Neural progenitor cell (in vitro differentiated cells): ENCODE measurements around the gene ANKRD18B. TPM values are rescaled to one million over a fixed set of nuclear protein-coding genes. Genes with fewer than 3 reads are reported as not detected.
"Not testable (repeated sequence)": the region's sequence is repeated elsewhere in the genome, so short reads cannot be mapped to it uniquely, and the experiment has no call there.

Source experiments
- DNase-seq: peaks from one replicate; pipeline ENCODE4 v3.0.0-alpha.2; 2016; ENCODE audit warnings: low spot score
- H2AFZ ChIP-seq: fragments of 200-600 bp; sonication (generic); replicated peaks from 2 replicates; pipeline ENCODE4 v1.6.1; 2016; ENCODE audit warnings: antibody characterized with exemption
- H3F3A ChIP-seq: fragments of 200-600 bp; sonication (generic); 2 replicates; pipeline ENCODE4 v1.6.1; 2016; ENCODE audit warnings: antibody characterized with exemption, low read depth
- H3K27ac ChIP-seq: fragments of 200-600 bp; sonication (generic); 2 replicates; pipeline ENCODE4 v1.5.1; 2016; ENCODE audit warnings: mild to moderate bottlenecking
- H3K27me3 ChIP-seq: fragments of 200-600 bp; sonication (generic); 2 replicates; pipeline ENCODE4 v1.6.1; 2016; ENCODE audit warnings: mild to moderate bottlenecking, moderate library complexity
- H3K36me3 ChIP-seq: fragments of 200-600 bp; sonication (generic); 2 replicates; pipeline ENCODE4 v1.5.1; 2016
- H3K4me1 ChIP-seq: fragments of 200-600 bp; sonication (generic); 2 replicates; pipeline ENCODE4 v1.6.1; 2016; ENCODE audit warnings: mixed run types
- H3K4me2 ChIP-seq: fragments of 200-600 bp; sonication (generic); 2 replicates; pipeline ENCODE4 v1.6.1; 2016
- H3K4me3 ChIP-seq: fragments of 200-600 bp; sonication (generic); 2 replicates; pipeline ENCODE4 v1.5.1; 2016
- H3K79me2 ChIP-seq: fragments of 200-600 bp; sonication (generic); 2 replicates; pipeline ENCODE4 v1.6.1; 2016; ENCODE audit warnings: low read depth
- H3K9ac ChIP-seq: fragments of 200-600 bp; sonication (generic); 2 replicates; pipeline ENCODE4 v1.6.1; 2016
- H3K9me3 ChIP-seq: fragments of 200-600 bp; sonication (generic); 2 replicates; pipeline ENCODE4 v1.5.1; 2016; ENCODE audit warnings: low read depth
- H4K20me1 ChIP-seq: fragments of 200-600 bp; sonication (generic); 2 replicates; pipeline ENCODE4 v1.6.1; 2016; ENCODE audit warnings: low read depth
- H3K27ac Mint-ChIP-seq: 3 replicates; pipeline ENCODE4 v1.8.0; 2021; ENCODE audit warnings: mixed read lengths
- H3K27me3 Mint-ChIP-seq: 2 replicates; pipeline ENCODE4 v1.8.0; 2022; ENCODE audit warnings: low read depth, mild to moderate bottlenecking, inconsistent platforms, moderate library complexity, mixed read lengths; ENCODE audit not compliant: insufficient read depth
- H3K36me3 Mint-ChIP-seq: 3 replicates; pipeline ENCODE4 v1.8.0; 2021; ENCODE audit warnings: mixed read lengths
- H3K4me1 Mint-ChIP-seq: 3 replicates; pipeline ENCODE4 v1.8.0; 2021; ENCODE audit warnings: mixed read lengths
- H3K4me3 Mint-ChIP-seq: 3 replicates; pipeline ENCODE4 v1.8.0; 2021; ENCODE audit warnings: mild to moderate bottlenecking, moderate library complexity, mixed read lengths
- H3K9me3 Mint-ChIP-seq: 3 replicates; pipeline ENCODE4 v1.8.0; 2020; ENCODE audit warnings: mixed read lengths
- total RNA-seq: library from RNA; depleted of rRNA; stranded (reverse); fragments of >200 nt; gene quantifications from 2 replicates; pipeline ENCODE4 v1.2.3, GENCODE V29; 2015; ENCODE audit warnings: low replicate concordance

ANKRD18B gene
- total RNA-seq, 1 donor from 2014 or later, result 14.7 TPM

DNA sequence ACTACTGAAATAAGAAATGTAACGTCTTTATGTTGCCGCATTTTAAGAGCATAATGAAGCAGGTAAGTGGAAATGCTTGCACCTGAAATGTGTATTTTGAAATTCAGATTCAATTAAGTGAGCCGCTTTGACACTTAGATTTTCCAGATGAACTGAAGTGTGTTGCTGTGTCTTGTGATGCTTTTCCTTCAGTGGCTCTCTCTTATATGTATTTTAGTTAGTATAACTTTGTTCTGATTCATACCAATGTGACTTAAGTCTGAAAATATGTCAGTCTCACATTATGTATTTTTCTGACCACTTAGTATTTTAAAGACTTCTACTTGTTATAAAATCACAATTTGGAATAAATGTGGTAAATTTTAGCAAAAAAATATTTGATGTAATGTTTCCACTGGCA, 25.4 kb downstream of the ANKRD18B start:
- H4K20me1 ChIP-seq, H3F3A ChIP-seq, H3K4me2 ChIP-seq, H3K4me1 Mint-ChIP-seq, H3K36me3 Mint-ChIP-seq, H3K9ac ChIP-seq, H3K27ac ChIP-seq, H3K4me3 Mint-ChIP-seq, H3K27me3 Mint-ChIP-seq, DNase-seq, H3K9me3 ChIP-seq, H3K4me3 ChIP-seq, H2AFZ ChIP-seq, H3K27ac Mint-ChIP-seq, H3K36me3 ChIP-seq, H3K4me1 ChIP-seq, H3K9me3 Mint-ChIP-seq, H3K27me3 ChIP-seq, H3K79me2 ChIP-seq: not testable (repeated sequence)

DNA sequence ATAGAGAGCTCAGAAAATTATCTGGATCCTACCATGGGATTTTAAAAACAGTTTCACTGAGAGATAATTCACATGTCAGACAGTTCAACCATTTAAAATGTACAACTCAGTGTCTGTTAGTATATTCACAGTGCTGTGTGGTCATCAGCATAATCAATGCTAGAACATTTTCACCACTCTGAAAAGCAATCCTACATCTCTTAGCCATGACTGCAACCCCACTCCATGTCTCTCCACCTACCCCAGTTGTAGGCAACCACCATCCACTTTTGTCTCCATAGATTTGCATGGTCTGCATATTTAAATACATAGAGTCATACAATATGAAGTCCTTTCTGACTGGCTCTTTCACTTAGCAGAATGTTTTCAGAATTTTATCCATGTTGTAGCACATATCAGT, 27.1 kb downstream of the ANKRD18B start:
- not testable (repeated sequence) for H3K4me3 Mint-ChIP-seq, H3K36me3 ChIP-seq, DNase-seq, H3K9me3 Mint-ChIP-seq, H3K79me2 ChIP-seq, H3K4me3 ChIP-seq, H3K4me2 ChIP-seq, H3K27ac Mint-ChIP-seq, H3K4me1 Mint-ChIP-seq, H3K9me3 ChIP-seq, H3K27me3 Mint-ChIP-seq, H3K4me1 ChIP-seq, H3F3A ChIP-seq, H3K9ac ChIP-seq, H3K27ac ChIP-seq, H3K36me3 Mint-ChIP-seq, H4K20me1 ChIP-seq, H2AFZ ChIP-seq, H3K27me3 ChIP-seq

DNA sequence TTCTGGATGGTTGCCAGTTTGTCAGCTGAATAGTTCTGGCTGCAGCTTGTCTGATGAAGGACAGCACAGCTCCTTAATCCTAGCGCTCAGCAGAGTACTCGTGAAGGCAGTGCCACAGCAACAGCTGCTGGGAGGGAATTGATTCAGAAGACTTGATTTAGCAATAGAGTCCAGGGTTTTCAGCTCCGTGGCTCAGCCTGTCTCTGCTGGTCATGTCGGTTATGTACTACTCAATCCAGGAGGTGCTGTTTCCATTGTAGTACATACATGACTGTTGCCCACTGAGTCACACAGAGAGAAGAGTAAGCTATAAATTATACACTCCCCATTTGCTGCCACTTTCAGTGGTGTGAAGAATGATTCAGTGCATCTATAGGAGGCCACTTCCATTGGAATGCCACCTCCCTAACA, 28.3 kb downstream of the ANKRD18B start:
- H3K4me3 Mint-ChIP-seq, H3K9ac ChIP-seq, DNase-seq, H3K4me2 ChIP-seq, H3K79me2 ChIP-seq, H3K27me3 Mint-ChIP-seq, H3K9me3 ChIP-seq, H3K36me3 Mint-ChIP-seq, H3K4me1 ChIP-seq, H2AFZ ChIP-seq, H3K4me3 ChIP-seq, H3K27me3 ChIP-seq, H3K4me1 Mint-ChIP-seq, H4K20me1 ChIP-seq, H3K36me3 ChIP-seq, H3K27ac Mint-ChIP-seq, H3K9me3 Mint-ChIP-seq, H3K27ac ChIP-seq, H3F3A ChIP-seq: not testable (repeated sequence)

DNA sequence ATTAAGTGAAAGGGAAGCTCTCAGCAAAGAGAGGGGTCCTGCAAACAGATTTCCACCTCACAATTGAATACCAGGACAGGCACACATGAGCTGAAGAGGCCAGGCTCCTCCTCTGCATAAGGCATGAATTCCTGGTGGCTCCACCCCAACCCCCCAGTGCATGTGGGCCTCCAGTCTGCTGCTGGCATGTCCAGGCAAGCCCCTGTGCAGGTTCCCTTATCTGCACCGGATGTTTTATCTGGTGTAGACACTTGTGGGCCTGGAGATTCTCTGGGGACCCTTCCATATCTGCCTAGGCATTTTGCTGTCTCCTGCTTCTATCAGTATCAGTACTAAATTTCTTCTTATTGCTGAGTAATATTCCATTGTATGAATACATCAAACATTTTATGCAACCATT, 36.2 kb downstream of the ANKRD18B start:
- not testable (repeated sequence) for H3K36me3 Mint-ChIP-seq, H3K9me3 Mint-ChIP-seq, H3K27ac ChIP-seq, H3K9ac ChIP-seq, H3K27me3 ChIP-seq, H3K4me2 ChIP-seq, H3K4me3 ChIP-seq, H3F3A ChIP-seq, H3K9me3 ChIP-seq, H2AFZ ChIP-seq, H3K4me1 Mint-ChIP-seq, H3K79me2 ChIP-seq, H3K4me1 ChIP-seq, H3K27me3 Mint-ChIP-seq, H3K36me3 ChIP-seq, H3K27ac Mint-ChIP-seq, H4K20me1 ChIP-seq, H3K4me3 Mint-ChIP-seq
- peak; percentile 1 for DNase-seq

DNA sequence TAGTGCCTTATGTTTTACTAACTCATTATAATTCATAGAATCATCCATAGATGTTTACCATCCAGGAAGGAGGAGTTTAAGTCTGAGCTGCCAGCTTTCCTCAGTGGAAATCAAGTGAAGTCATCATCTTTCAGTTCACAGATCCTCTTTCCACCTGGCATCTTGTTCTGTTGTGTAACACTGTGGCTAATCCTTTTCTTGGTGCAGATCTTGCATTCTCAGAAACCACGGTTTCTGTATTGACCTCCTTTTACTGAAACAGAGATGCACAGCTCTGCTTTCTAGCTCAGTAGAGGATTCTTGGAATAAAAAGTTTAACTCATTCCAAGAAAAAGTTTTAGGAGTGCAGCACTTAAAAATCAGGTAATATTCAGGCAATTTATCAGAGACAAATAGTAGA, 38.1 kb downstream of the ANKRD18B start:
- H3K4me1 ChIP-seq, H3F3A ChIP-seq, H3K27me3 ChIP-seq, H3K4me3 ChIP-seq, H2AFZ ChIP-seq, H4K20me1 ChIP-seq, H3K36me3 Mint-ChIP-seq, H3K27ac ChIP-seq, H3K9ac ChIP-seq, H3K27me3 Mint-ChIP-seq, H3K4me3 Mint-ChIP-seq, H3K79me2 ChIP-seq, H3K36me3 ChIP-seq, H3K4me2 ChIP-seq, H3K9me3 ChIP-seq, H3K4me1 Mint-ChIP-seq, H3K27ac Mint-ChIP-seq, DNase-seq, H3K9me3 Mint-ChIP-seq: not testable (repeated sequence)

DNA sequence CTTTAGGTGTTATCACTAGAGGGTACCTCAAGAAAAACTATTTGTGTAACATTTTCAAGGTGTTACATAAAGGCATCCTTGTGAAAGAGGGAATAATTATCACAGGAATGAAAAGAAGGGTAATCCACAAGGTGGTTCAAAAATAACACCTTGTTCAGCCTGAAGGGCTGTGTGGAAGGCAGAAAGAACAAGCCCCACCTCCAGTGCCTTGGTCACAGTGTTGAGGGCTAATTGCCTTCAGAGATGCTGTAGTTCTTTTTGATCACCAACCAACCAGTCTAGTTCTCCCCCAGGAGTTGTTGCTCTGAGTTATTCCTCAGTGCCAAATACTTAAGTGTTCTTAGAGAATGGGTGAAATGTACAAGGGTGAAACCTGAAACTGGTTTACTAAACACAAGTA, 43.7 kb downstream of the ANKRD18B start:
- H3K27ac Mint-ChIP-seq, H3K27me3 Mint-ChIP-seq, H4K20me1 ChIP-seq, H3K9me3 Mint-ChIP-seq, H3K27ac ChIP-seq, H3K4me1 ChIP-seq, H3K4me3 ChIP-seq, H3F3A ChIP-seq, H3K36me3 ChIP-seq, H3K4me2 ChIP-seq, DNase-seq, H3K4me3 Mint-ChIP-seq, H3K9me3 ChIP-seq, H3K9ac ChIP-seq, H3K79me2 ChIP-seq, H3K27me3 ChIP-seq, H2AFZ ChIP-seq, H3K36me3 Mint-ChIP-seq, H3K4me1 Mint-ChIP-seq: not testable (repeated sequence)

DNA sequence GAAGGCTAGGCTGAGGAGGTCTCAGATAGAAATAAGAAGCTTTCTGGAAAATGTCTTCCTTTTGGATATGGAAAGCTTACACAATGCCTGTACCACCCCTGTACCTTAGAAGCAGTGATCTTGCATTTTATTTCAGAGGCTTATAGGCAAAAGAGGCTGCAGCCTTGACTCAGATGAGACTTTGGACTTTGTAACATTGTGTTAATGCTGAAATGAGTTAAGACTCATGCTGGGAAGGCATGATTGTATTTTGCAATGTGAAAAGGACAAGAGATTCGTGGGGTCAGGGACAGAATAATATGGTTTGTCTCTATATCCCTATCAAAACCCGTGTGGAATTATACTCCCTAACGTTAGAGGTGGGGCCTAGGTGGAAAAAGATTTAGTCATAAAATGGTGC, 53.7 kb downstream of the ANKRD18B start:
- not testable (repeated sequence) for H3K27me3 Mint-ChIP-seq, H3K4me1 ChIP-seq, H3K36me3 Mint-ChIP-seq

DNA sequence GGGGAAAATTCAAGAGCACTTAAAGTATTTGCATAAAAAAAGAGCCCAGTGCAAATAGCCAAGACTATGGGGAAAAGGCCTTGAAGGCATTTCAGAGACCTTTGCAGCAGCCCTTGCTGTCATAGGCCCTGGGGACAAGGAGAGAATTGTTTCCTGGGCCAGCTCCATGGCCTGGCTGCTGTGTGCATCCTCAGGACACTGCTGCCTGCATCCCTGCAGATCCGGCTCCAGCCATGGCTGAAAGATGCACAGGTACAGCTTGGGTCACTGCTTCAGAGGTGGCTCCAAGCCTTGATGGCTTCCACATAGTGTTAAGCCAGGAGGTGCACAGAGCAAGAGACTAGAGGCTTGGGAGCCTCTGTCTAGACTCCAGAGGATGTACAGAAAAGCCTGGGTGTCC, 55.9 kb downstream of the ANKRD18B start:
- H3K4me1 Mint-ChIP-seq, H3K27ac Mint-ChIP-seq, H3F3A ChIP-seq, H3K79me2 ChIP-seq, H3K4me1 ChIP-seq, H3K9me3 ChIP-seq, H3K27ac ChIP-seq, H3K27me3 Mint-ChIP-seq, H3K9me3 Mint-ChIP-seq, H3K9ac ChIP-seq, H3K36me3 ChIP-seq, H3K4me2 ChIP-seq, H3K4me3 Mint-ChIP-seq, DNase-seq, H3K4me3 ChIP-seq, H3K27me3 ChIP-seq, H3K36me3 Mint-ChIP-seq, H2AFZ ChIP-seq, H4K20me1 ChIP-seq: not testable (repeated sequence)

More for the DNA sequence above, 53.7 kb downstream of the ANKRD18B start:
- H3K9me3 ChIP-seq, H3K4me1 Mint-ChIP-seq, H3K27ac ChIP-seq, H3F3A ChIP-seq, DNase-seq, H3K79me2 ChIP-seq, H3K9ac ChIP-seq, H3K4me3 Mint-ChIP-seq, H3K4me3 ChIP-seq, H3K36me3 ChIP-seq, H3K27ac Mint-ChIP-seq, H3K9me3 Mint-ChIP-seq, H4K20me1 ChIP-seq, H3K27me3 ChIP-seq, H2AFZ ChIP-seq, H3K4me2 ChIP-seq: not testable (repeated sequence)

DNA sequence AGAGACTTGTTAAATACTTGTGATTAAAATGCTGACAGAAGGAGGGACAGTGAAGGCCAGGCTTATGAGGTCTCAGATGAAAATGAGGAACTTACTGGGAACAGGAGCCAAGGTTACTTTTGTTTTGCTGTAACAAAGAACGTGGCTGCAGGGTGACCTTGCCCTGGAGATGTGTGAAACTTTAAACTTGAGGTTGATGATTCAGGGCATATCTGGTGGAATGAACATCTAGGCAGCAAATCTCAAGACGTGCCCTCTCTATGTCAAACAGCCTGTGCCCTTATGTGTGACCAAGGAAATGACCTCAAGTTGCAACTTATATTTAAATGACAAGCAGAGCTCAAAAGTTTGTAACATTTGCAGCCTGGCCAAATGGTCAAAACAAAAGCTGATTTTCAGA, 58.6 kb downstream of the ANKRD18B start:
- H3K27me3 Mint-ChIP-seq, H3K4me2 ChIP-seq, H3K36me3 ChIP-seq, H2AFZ ChIP-seq, H3K9ac ChIP-seq, H3K4me3 Mint-ChIP-seq, H3K4me1 ChIP-seq, DNase-seq, H3K9me3 Mint-ChIP-seq, H3F3A ChIP-seq, H3K27ac Mint-ChIP-seq, H3K4me1 Mint-ChIP-seq, H3K36me3 Mint-ChIP-seq, H3K79me2 ChIP-seq, H3K9me3 ChIP-seq, H3K27me3 ChIP-seq, H4K20me1 ChIP-seq, H3K4me3 ChIP-seq, H3K27ac ChIP-seq: not testable (repeated sequence)
